ENCODE measurements around the gene USPL1. TPM values are rescaled to one million over a fixed set of nuclear protein-coding genes. Genes with fewer than 3 reads are reported as not detected.

The USPL1 gene
- polyA plus RNA-seq, 1 donor from 2014 or later: 60.1 TPM

- Histone ChIP-seq H2AFZ (ENCODE audit: low read depth, low read length) (no peak overlapping the region), H3K4me2 (ENCODE audit: low read length) (no peak overlapping the region), H3K36me3 (ENCODE audit: insufficient read depth, low read length) (no peaks in the 10 kb centered on the region), H3K27ac (ENCODE audit: low read length) (no peak overlapping the region), H3K79me2 (replicated peaks; ENCODE audit: insufficient read depth, low read length) (no peaks in the 10 kb centered on the region), H4K20me1 (ENCODE audit: insufficient read depth) (no peaks in the 10 kb centered on the region), H3K4me3 (ENCODE audit: low read length) (no peak overlapping the region), H3K27me3 (ENCODE audit: insufficient read depth, low read depth, low read length) (no peaks in the 10 kb centered on the region), H3F3A (ENCODE audit: insufficient read depth, low read length, poor library complexity, severe bottlenecking) (no peaks in the 10 kb centered on the region), H3K9ac (ENCODE audit: low read length) (no peak overlapping the region), H3K9me2 (ENCODE audit: insufficient read depth, low read length) (no peaks in the 10 kb centered on the region), H3K9me3 (ENCODE audit: low read length) (no peaks in the 10 kb centered on the region)
- no peak for TF ChIP-seq EZH2 (IDR thresholded peaks at IDR 0.05; ENCODE audit: borderline replicate concordance, insufficient read depth, low read length, poor library complexity, severe bottlenecking)
- no peak for TF ChIP-seq EP300 (conservative IDR thresholded peaks at IDR 0.05; ENCODE audit: poor library complexity, severe bottlenecking)
- TF ChIP-seq SMC3 (conservative IDR thresholded peaks at IDR 0.05; ENCODE audit: poor library complexity): no peak
- no peak for TF ChIP-seq CTCF (IDR thresholded peaks at IDR 0.05; ENCODE audit: poor library complexity, severe bottlenecking)
- no peak for TF ChIP-seq TAF1 (IDR thresholded peaks at IDR 0.05; ENCODE audit: low read depth)
- no peak for TF ChIP-seq RAD21 (conservative IDR thresholded peaks at IDR 0.05)
- no peak for TF ChIP-seq MXI1 (conservative IDR thresholded peaks at IDR 0.05; ENCODE audit: poor library complexity, severe bottlenecking)
- TF ChIP-seq POLR2AphosphoS5 (IDR thresholded peaks at IDR 0.05): no peak
- no peak for TF ChIP-seq REST (IDR thresholded peaks at IDR 0.05; ENCODE audit: borderline replicate concordance)
These were observed 41.2 kb upstream of the USPL1 start for GRCh38 chr13:30576528-30576927.

- Histone ChIP-seq H3K27ac (ENCODE audit: low read length) (no peak overlapping the region), H3K79me2 (replicated peaks; ENCODE audit: insufficient read depth, low read length) (no peaks in the 10 kb centered on the region), H3K4me3 (ENCODE audit: low read length) (no peak overlapping the region), H3K9me3 (ENCODE audit: low read length) (no peaks in the 10 kb centered on the region), H3K27me3 (ENCODE audit: insufficient read depth, low read depth, low read length) (no peaks in the 10 kb centered on the region), H3K9ac (ENCODE audit: low read length) (no peak overlapping the region), H2AFZ (ENCODE audit: low read depth, low read length) (no peak overlapping the region), H3K4me2 (ENCODE audit: low read length) (no peak overlapping the region), H3K9me2 (ENCODE audit: insufficient read depth, low read length) (no peaks in the 10 kb centered on the region), H3K36me3 (ENCODE audit: insufficient read depth, low read length) (no peaks in the 10 kb centered on the region), H3F3A (ENCODE audit: insufficient read depth, low read length, poor library complexity, severe bottlenecking) (no peaks in the 10 kb centered on the region), H4K20me1 (ENCODE audit: insufficient read depth) (no peaks in the 10 kb centered on the region)
- TF ChIP-seq MXI1 (conservative IDR thresholded peaks at IDR 0.05; ENCODE audit: poor library complexity, severe bottlenecking) (no peak), SMC3 (conservative IDR thresholded peaks at IDR 0.05; ENCODE audit: poor library complexity) (no peak), EP300 (conservative IDR thresholded peaks at IDR 0.05; ENCODE audit: poor library complexity, severe bottlenecking) (no peak), TAF1 (IDR thresholded peaks at IDR 0.05; ENCODE audit: low read depth) (no peak), CTCF (IDR thresholded peaks at IDR 0.05; ENCODE audit: poor library complexity, severe bottlenecking) (no peak), RAD21 (conservative IDR thresholded peaks at IDR 0.05) (no peak), REST (IDR thresholded peaks at IDR 0.05; ENCODE audit: borderline replicate concordance) (no peak), POLR2AphosphoS5 (IDR thresholded peaks at IDR 0.05) (no peak)
These were observed 40.3 kb upstream of the USPL1 start for GRCh38 chr13:30577401-30577852.

Data from neural cell (in vitro differentiated cells).